Stimulated activated naive B cell treated with anti-CD40 and anti-IgM and Interleukin-4, amounts not matched to agents 10 μg/mL and 1 μg/mL and 100 μg/mL, for 72 hours (primary cell): ENCODE data around the gene ASB2.

Source experiments
- ATAC-seq, 2 donors: fragments of 150-1000 bp; cut with Tn5 transposase; replicated peaks; 2 replicates each; pipeline ENCODE4 v1.10.0; 2021; ENCODE audit warnings: moderate library complexity in 1 of 2
- DNase-seq: peaks from one replicate; pipeline ENCODE4 v3.0.0; 2021
- H3K27ac Mint-ChIP-seq: one replicate; pipeline ENCODE4 v1.8.0; 2022; ENCODE audit warnings: mild to moderate bottlenecking, mixed read lengths
- H3K27me3 Mint-ChIP-seq, 2 donors: one replicate each; pipeline ENCODE4 v1.8.0; 2022; ENCODE audit warnings: mixed read lengths in 2 of 2
- H3K36me3 Mint-ChIP-seq, 2 donors: one replicate each; pipeline ENCODE4 v1.8.0; 2022; ENCODE audit warnings: mixed read lengths in 2 of 2, mild to moderate bottlenecking in 1 of 2
- H3K4me1 Mint-ChIP-seq, 2 donors: one replicate each; pipeline ENCODE4 v1.8.0; 2022; ENCODE audit warnings: mixed read lengths in 2 of 2, mild to moderate bottlenecking in 1 of 2
- H3K4me3 Mint-ChIP-seq, 2 donors: one replicate each; pipeline ENCODE4 v1.8.0; 2022; ENCODE audit warnings: mild to moderate bottlenecking in 2 of 2, mixed read lengths in 2 of 2, moderate library complexity in 1 of 2
- H3K9me3 Mint-ChIP-seq, 2 donors: one replicate each; pipeline ENCODE4 v1.8.0; 2022; ENCODE audit warnings: mixed read lengths in 2 of 2, mild to moderate bottlenecking in 1 of 2

ASB2 gene

DNA sequence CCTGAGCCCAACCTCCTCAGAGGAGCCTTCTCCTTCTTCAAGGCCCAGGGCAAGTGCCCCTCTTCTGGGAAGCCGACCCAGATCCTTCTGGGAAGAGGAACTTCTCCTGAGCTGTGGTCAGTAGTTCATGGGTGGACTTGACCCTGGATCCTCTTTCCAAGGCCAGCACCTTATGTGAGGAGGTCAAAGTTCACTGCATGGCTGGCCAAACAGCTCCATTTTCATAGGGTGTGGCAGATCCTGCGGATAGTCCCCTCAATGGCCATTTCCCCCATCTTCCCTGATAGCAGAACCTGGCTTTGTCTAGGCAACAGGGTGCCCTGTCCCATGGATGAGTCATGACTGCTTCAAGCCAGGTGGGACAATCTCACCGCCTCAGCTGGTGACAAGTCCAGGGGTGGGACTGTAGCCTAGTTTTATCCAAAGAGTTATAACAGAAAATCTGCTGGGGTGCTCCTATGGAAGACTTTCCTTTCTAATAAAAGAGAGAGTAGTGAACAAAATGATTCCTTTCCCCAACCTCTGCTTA, 10.4 kb downstream of the ASB2 start:
- Mint-ChIP-seq H3K36me3 (peaks cover 6 to 8% of the 10 kb centered on the region in 2 donors), H3K4me3 (no peak overlapping the region), H3K27me3 (no peaks in the 10 kb centered on the region), H3K27ac (peak overlapping the region; percentile 31), H3K9me3 (peaks cover 7 to 8% of the 10 kb centered on the region in 2 donors), H3K4me1 (peaks cover 80 to 100% of the 10 kb centered on the region in 2 donors)
- DNase-seq: no peak
- ATAC-seq: no peak

DNA sequence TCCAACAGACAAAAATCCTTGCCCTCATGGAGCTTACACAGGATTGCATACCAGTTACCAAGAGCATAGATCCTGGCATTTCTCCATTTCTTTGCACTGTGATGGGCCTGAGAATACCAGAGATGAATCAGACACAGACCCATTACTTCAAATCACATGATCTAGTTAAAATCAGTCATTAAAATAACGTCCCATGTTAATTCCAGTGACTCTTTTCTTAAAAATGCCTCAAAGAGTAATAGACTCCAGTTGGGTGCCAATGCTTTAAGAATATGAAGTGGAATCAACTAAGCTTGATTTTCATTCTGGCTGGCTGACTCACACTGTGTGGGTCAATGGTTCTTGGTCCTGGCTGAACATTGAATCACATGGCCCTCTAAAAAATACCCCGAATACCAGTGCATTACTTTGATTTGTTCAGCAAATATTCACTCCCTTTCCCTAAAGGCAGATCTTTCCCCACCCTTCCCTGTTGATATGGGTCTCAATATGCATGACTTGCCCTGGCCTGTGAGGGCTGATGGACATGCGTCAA, 11.0 kb downstream of the ASB2 start:
- peak overlapping the region; percentile 31 for H3K27ac Mint-ChIP-seq
- no peak for ATAC-seq
- H3K36me3 Mint-ChIP-seq: peaks cover 6 to 8% of the 10 kb centered on the region in 2 donors
- H3K27me3 Mint-ChIP-seq: no peaks in the 10 kb centered on the region
- no peak for DNase-seq
- H3K9me3 Mint-ChIP-seq: peaks cover 7 to 8% of the 10 kb centered on the region in 2 donors
- no peak overlapping the region for H3K4me3 Mint-ChIP-seq
- H3K4me1 Mint-ChIP-seq: peaks cover 78 to 99% of the 10 kb centered on the region in 2 donors

DNA sequence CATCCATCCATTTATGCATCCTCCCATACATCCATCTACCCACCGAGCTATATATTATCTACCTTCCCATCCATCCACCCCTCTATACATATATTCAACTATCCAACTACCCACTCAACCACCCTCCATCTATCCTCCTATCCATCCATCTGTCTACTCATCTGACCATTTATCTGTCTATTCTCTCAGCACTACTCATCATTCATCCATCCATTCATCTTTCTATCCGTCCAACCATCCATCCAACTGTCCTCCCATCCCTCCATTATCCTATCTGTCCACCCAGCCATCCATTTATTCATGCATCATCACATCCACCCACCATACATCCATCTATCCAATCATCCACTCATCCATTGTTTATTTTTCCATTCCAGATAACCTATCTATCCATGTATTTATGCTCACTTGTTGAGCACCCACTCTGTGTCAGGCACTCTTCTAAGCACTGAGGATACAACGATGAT, 11.5 kb downstream of the ASB2 start:
- no peak for ATAC-seq
- Mint-ChIP-seq H3K4me1 (peaks cover 78 to 99% of the 10 kb centered on the region in 2 donors), H3K36me3 (peaks cover 6 to 8% of the 10 kb centered on the region in 2 donors), H3K9me3 (peaks cover 7 to 8% of the 10 kb centered on the region in 2 donors), H3K27ac (peak overlapping the region; percentile 1), H3K27me3 (no peaks in the 10 kb centered on the region), H3K4me3 (peak overlapping the region; percentile 0 to 11)
- no peak for DNase-seq

DNA sequence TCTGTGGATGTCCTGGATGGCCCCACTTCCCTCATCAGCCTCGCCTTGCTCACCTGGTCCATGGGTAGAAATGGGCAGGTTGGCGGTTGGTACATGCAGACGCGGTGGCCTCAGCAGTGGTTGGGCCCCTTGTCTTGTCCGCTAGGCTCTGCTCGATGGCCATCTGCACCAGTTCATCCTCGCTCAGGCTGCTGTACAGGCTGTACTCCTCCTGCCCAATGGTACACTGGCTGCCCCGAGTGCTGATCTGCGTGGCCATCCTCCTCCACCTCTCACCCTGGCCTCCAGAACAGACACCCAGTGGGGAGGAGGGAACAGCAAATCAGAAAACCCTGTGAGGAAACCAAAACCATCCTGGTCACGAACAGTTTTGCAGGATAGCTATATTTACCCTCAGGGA, 12.1 kb downstream of the ASB2 start:
- no peak for DNase-seq
- no peaks in the 10 kb centered on the region for H3K27me3 Mint-ChIP-seq
- H3K36me3 Mint-ChIP-seq: peaks cover 9 to 10% of the 10 kb centered on the region in 2 donors
- H3K4me3 Mint-ChIP-seq: no peak overlapping the region
- H3K4me1 Mint-ChIP-seq: peaks cover 83 to 99% of the 10 kb centered on the region in 2 donors
- H3K9me3 Mint-ChIP-seq: peaks cover 7 to 8% of the 10 kb centered on the region in 2 donors
- peak overlapping the region; percentile 1 for H3K27ac Mint-ChIP-seq
- no peak for ATAC-seq

DNA sequence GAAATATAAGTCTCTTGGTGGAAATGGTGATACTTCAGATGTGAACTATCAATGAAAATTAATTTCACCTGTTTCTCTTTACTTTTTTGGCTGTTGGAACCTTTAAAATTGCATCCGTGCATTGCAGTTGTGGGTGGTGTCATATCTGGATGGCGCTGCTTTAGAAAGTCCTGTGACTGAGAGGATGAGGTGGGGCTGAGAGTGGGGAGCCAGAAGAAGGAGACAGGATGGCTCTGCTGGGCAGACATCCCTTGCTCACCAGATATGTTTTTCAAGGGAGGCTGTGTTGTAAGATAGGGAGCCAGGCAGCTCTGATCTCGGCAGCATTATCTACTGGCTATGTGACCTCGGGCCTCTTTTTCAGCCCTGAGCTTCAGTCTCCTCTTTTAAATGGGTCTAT, 12.7 kb downstream of the ASB2 start:
- peak overlapping the region in 1 of 2 donors; percentile 33 for H3K4me3 Mint-ChIP-seq
- H3K27me3 Mint-ChIP-seq: no peaks in the 10 kb centered on the region
- H3K9me3 Mint-ChIP-seq: peaks cover 7 to 8% of the 10 kb centered on the region in 2 donors
- DNase-seq: no peak
- H3K4me1 Mint-ChIP-seq: peaks cover 83 to 99% of the 10 kb centered on the region in 2 donors
- H3K36me3 Mint-ChIP-seq: peaks cover 9 to 12% of the 10 kb centered on the region in 2 donors
- peak overlapping the region; percentile 95 for H3K27ac Mint-ChIP-seq
- no peak for ATAC-seq

DNA sequence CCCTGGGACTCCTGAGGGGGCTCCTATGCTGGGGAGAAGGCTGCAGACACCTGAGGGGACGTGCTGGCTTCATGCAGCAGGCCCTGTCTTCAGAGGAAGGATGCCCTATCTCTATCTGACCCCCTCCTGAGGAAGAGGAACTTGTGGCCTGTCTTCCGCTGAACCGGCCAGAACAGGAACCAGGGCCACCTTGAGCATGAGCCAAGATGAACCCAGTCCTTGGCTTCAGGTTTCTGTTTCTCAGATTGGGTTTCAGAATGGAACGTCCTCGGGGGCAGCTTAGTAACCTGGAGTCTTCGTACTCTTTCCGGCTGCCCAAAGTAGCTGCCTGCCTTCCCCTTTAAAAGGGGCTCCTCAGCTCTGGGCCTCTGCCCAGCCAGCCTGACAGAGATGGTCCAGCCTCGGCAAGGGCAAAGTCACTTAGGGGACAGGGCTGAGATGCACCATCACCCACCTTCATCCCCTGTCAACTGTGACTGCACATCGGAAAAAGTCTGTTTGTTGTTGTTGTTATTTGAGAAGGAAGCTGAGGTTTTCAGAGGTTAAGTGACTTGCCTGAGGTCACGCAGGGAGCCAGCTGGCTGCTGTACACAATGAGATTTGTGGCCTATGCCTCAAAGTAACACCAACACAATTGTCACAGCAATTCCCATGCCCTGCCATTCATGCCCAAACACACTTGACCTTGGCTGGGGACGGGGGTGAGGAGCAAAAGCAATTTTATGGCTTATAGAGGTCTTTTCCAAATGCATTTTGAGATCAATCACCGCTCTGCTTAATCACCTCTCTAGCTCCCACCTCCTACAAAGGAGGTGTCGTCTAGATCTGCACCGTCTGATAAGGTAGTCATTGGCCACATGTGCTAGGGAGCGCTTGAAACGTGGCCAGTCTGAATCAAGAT, 13.4 kb downstream of the ASB2 start:
- ATAC-seq (peak; percentile 67 to 71), DNase-seq (peak; percentile 79)
- peaks cover 83 to 99% of the 10 kb centered on the region in 2 donors for H3K4me1 Mint-ChIP-seq
- H3K36me3 Mint-ChIP-seq: peaks cover 9 to 12% of the 10 kb centered on the region in 2 donors
- H3K9me3 Mint-ChIP-seq: peaks cover 7 to 8% of the 10 kb centered on the region in 2 donors
- peak overlapping the region; percentile 41 to 81 for H3K4me3 Mint-ChIP-seq
- H3K27ac Mint-ChIP-seq: peak overlapping the region; percentile 95
- no peaks in the 10 kb centered on the region for H3K27me3 Mint-ChIP-seq

DNA sequence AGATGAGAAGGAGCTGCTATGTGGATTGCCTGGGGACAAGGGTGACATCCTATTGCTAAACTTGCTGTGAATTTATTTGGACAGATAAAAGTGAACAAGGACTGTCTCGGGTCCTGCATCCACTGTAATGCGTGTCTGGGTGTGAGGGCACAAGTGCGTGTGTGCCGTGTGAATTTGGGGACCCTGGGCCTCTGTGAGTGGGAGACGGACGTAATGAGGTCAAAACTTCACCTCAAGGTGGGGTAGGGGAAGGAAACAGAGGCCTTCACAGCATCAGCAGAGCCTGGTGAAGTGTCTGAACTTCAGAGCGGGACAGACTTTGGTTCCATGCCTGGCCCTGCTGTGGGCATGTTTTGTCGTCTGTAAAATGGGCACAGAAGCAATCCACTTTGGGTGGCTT, 14.8 kb downstream of the ASB2 start:
- peaks cover 86 to 99% of the 10 kb centered on the region in 2 donors for H3K4me1 Mint-ChIP-seq
- H3K9me3 Mint-ChIP-seq: peaks cover 7 to 8% of the 10 kb centered on the region in 2 donors
- H3K4me3 Mint-ChIP-seq: peak overlapping the region; percentile 17 to 34
- H3K27ac Mint-ChIP-seq: peak overlapping the region; percentile 62
- H3K36me3 Mint-ChIP-seq: peaks cover 8 to 9% of the 10 kb centered on the region in 2 donors
- no peak for ATAC-seq
- no peaks in the 10 kb centered on the region for H3K27me3 Mint-ChIP-seq
- no peak for DNase-seq

DNA sequence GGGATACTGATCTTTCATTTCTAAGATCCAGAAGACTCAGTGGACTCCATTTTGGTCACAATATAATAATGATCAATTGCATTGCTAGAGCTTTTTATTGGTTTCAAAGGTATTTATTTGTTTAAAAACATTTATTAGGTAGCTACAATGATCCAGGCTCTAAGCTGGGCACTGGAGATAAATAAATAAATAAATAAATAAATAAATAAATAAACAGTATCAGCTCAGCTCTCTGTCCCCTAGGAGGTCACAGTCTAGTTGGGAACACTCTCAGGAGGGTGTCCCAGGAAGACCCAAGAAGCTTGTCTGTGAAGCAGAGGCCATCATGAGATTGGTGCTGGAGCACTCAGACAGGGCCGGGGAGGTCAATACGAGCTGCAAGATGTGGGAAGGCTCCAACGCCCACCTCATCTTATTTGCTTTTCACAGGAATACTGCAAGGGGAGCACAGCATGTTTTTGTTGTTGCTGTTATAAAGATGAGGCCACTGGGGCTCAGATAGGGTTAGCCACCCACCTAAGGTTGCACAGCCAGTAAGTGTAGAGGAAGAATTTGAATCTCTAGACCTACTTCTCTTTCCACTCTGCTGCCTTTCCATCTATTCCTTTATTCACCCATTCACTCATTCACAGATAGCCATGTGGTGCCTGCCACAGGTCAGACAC, 15.5 kb downstream of the ASB2 start:
- H3K4me1 Mint-ChIP-seq: peaks cover 83 to 99% of the 10 kb centered on the region in 2 donors
- no peak for ATAC-seq
- H3K9me3 Mint-ChIP-seq: peaks cover 7 to 8% of the 10 kb centered on the region in 2 donors
- H3K27ac Mint-ChIP-seq: peak overlapping the region; percentile 98
- peaks cover 8 to 9% of the 10 kb centered on the region in 2 donors for H3K36me3 Mint-ChIP-seq
- no peaks in the 10 kb centered on the region for H3K27me3 Mint-ChIP-seq
- H3K4me3 Mint-ChIP-seq: peak overlapping the region in 1 of 2 donors; percentile 34
- no peak for DNase-seq

DNA sequence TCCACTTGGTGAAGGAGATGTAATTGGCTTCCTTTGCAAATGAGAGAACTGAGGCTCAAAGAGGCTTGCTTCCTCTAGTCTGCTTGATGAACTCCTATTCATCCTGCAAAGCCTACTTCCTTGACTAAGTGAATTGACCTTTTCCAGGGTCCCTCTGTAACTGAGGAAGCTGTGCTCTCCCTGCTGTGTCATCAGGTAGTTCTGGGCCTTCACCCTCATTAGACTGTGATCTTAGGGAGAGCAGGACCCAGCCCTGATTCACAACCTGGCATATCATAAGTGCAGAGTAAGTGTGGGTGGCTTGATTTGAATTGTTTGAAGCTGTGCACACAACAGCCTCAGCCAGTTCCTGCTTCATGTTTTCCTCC, 16.3 kb downstream of the ASB2 start:
- H3K9me3 Mint-ChIP-seq: peaks cover 5 to 7% of the 10 kb centered on the region in 2 donors
- no peaks in the 10 kb centered on the region for H3K27me3 Mint-ChIP-seq
- H3K36me3 Mint-ChIP-seq: peaks cover 8% of the 10 kb centered on the region in 2 donors
- H3K27ac Mint-ChIP-seq: peak overlapping the region; percentile 98
- H3K4me3 Mint-ChIP-seq: peak overlapping the region in 1 of 2 donors; percentile 71
- DNase-seq (no peak), ATAC-seq (no peak)
- peaks cover 84 to 99% of the 10 kb centered on the region in 2 donors for H3K4me1 Mint-ChIP-seq

DNA sequence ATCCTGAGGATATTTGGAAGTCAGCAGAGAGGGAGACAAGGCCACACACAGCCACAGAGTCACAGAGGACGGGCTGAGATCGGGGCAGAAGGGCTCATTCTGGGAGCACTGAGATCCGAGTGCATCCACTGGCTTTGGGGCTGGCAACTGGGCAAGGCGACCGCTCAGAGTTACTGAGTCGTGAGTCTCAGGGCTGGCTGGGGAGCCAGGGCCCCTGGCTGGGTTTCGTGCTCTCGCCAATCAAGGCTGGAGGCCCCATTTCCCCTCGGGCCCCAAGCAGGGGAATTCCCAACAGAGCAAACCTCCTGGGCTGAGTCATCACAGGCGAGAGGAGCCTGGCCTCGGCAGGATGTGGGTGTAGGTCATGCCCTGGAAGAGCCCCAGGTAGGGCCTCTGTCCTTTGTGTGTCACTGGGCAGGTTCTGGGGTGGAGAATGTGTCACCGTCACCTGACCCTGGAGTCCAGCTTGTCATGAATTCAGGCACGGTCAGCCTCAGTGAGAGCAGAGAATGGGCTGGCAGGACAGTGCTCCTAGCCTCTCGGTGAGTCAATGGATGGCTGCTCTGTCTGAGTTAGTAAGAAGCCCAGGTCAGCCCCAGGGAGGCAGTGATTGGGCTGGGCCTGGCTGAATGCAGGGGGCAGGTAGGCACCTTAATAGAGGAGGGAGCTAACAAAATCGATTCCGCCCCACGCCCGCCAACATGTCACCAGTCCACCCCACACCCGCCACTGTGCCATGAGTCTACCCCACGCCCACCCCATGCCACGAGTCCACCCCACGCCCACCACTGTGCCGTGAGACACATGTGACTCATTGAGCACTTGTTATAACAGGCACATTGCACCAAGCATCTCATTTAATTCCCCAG, 16.9 kb downstream of the ASB2 start:
- peak; percentile 96 for DNase-seq
- Mint-ChIP-seq H3K9me3 (peaks cover 0 to under 1% of the 10 kb centered on the region in 2 donors), H3K27me3 (no peaks in the 10 kb centered on the region), H3K27ac (peak overlapping the region; percentile 98), H3K4me1 (peaks cover 81 to 99% of the 10 kb centered on the region in 2 donors), H3K4me3 (peak overlapping the region; percentile 71 to 73), H3K36me3 (peaks cover 3 to 6% of the 10 kb centered on the region in 2 donors)
- peak; percentile 77 for ATAC-seq

DNA sequence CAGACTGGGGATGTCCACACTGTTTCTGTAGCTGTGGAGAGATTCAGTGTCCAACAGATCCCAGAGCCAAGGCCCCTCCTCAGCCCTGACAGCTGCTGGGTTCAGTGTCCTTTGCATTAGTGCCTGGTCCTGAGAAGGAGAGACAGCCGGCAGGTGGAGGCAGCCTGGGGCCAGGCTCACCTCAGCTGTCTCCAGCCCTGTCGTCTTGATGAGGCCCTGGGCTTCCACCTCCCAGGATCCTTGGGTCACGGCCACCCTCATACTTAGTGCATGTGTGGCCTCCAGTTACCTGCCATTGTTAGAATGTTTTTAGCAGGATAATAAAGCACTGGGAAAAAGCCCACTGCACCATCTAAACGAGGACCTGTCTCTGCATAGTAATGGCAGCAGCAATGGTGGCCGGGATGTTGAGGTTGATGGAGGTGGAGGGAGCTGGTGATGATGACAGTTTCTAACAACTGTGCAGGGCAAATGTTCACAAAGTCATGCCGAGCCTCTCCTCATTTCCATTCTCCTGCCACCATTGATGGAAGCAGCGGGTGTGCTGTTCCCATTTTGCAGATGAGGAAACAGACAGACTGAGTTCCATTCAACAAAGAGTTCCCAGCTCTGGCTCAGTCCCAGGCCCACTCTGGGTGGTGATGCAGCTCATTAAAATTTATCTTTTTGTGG, 17.7 kb downstream of the ASB2 start:
- peaks cover 3 to 6% of the 10 kb centered on the region in 2 donors for H3K36me3 Mint-ChIP-seq
- peak overlapping the region; percentile 98 for H3K27ac Mint-ChIP-seq
- H3K9me3 Mint-ChIP-seq: no peaks in the 10 kb centered on the region
- peaks cover 83 to 99% of the 10 kb centered on the region in 2 donors for H3K4me1 Mint-ChIP-seq
- peaks cover 0 to 5% of the 10 kb centered on the region in 2 donors for H3K27me3 Mint-ChIP-seq
- DNase-seq (no peak), ATAC-seq (no peak)
- peak overlapping the region; percentile 71 to 73 for H3K4me3 Mint-ChIP-seq

DNA sequence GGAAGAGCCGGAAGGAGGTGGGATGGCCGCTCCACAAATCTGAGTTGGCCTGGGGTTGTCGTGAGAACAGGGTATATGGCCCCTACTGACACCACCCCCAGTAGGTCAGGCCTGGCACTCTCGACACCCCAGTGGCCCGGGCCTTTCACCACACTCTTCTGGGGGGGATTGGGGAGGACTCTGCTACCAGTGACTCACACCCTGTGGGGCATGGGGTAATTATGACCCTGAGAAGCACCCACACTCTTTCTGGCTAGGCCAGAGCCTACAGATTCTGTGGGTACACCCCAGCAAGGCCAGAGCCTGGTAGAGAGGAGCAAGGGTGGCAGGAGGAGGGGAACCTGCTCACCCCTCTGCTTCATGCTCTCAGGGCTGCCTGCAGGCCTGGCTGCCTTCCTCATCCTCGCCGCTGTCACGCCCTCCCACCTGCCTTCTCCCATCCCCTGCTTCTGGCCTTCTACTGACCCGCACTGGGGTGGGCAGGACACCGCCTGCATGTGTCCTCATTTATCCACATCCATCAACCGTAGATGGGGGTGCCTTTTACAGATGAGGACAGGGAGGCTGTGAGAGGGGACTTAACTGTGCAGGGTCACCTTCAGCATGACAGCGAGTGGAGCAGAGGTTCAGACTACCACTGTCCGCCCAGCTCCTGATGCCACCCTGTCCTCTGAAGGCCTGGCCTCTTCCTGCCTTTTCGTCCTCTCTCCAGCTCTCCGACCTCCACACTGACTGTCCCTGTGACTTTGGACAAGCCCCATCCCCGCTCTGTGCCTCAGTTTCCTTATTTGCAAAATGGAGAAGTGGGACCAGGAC, 18.4 kb downstream of the ASB2 start:
- Mint-ChIP-seq H3K36me3 (peaks cover 3 to 6% of the 10 kb centered on the region in 2 donors), H3K9me3 (no peaks in the 10 kb centered on the region), H3K4me1 (peaks cover 78 to 98% of the 10 kb centered on the region in 2 donors), H3K27ac (peak overlapping the region; percentile 84), H3K4me3 (peak overlapping the region in 1 of 2 donors; percentile 66), H3K27me3 (peaks cover 0 to 5% of the 10 kb centered on the region in 2 donors)
- no peak for ATAC-seq
- no peak for DNase-seq
